Immature natural killer cell (primary cell): ENCODE results near the gene MEIS3. TPM values are rescaled to one million over a fixed set of nuclear protein-coding genes. Genes with fewer than 3 reads are reported as not detected.
A peak's percentile ranks its signal among the peaks of the same experiment; 100 is the strongest.
"Not testable (repeated sequence)": the region's sequence is repeated elsewhere in the genome, so short reads cannot be mapped to it uniquely, and the experiment has no call there.

Experiments
- DNase-seq, 3 donors: peaks; one replicate each; pipeline ENCODE4 v3.0.0; 2022; ENCODE audit warnings: mixed read lengths in 1 of 3
- H3K27ac Mint-ChIP-seq, 6 donors: one replicate each; pipeline ENCODE4 v1.8.0; 2020; ENCODE audit warnings: mixed read lengths in 6 of 6, mild to moderate bottlenecking in 5 of 6, inconsistent platforms in 4 of 6, moderate library complexity in 3 of 6
- H3K27me3 Mint-ChIP-seq, 3 donors: one replicate each; pipeline ENCODE4 v1.8.0; 2020 to 2021; ENCODE audit warnings: low read depth in 3 of 3, mild to moderate bottlenecking in 3 of 3, mixed read lengths in 3 of 3, moderate library complexity in 3 of 3, inconsistent platforms in 1 of 3
- H3K36me3 Mint-ChIP-seq, 3 donors: one replicate each; pipeline ENCODE4 v1.8.0; 2020; ENCODE audit warnings: mixed read lengths in 3 of 3, inconsistent platforms in 2 of 3, mild to moderate bottlenecking in 2 of 3
- H3K4me1 Mint-ChIP-seq, 2 donors: one replicate each; pipeline ENCODE4 v1.8.0; 2020; ENCODE audit warnings: inconsistent platforms in 2 of 2, mild to moderate bottlenecking in 2 of 2, mixed read lengths in 2 of 2, moderate library complexity in 1 of 2
- H3K4me3 Mint-ChIP-seq, 5 donors: one replicate each; pipeline ENCODE4 v1.8.0; 2020; ENCODE audit warnings: mild to moderate bottlenecking in 5 of 5, mixed read lengths in 5 of 5, inconsistent platforms in 3 of 5, moderate library complexity in 3 of 5
- H3K9me3 Mint-ChIP-seq, 6 donors: one replicate each; pipeline ENCODE4 v1.8.0; 2020; ENCODE audit warnings: mild to moderate bottlenecking in 6 of 6, mixed read lengths in 6 of 6, inconsistent platforms in 4 of 6, moderate library complexity in 3 of 6
- polyA plus RNA-seq, 3 donors: library from polyadenylated mRNA; unstranded; fragments of 300-500 nt; fragmentation: Illumina TruSeq; gene quantifications; one replicate each; pipeline ENCODE4 v1.2.3, GENCODE V29; 2021

The MEIS3 gene
- polyA plus RNA-seq, 3 donors from 2014 or later: not detected

DNA sequence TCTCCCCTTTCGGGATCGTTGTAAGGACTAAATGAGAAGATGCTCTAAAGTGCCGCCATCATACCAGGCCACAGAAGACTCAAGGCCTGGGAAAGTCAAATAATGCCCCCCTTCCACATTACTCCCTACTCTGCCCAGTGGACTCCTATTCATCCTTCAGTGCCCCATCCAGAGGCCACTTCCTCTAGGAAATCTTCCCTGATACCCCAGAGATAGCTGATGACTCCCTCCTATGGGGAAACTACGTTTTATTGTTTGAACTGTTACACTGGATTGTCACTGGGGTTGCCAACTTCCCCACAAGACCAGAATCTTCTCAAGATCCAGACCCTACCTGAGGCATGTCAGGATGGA is 14.2 kb downstream of the MEIS3 start:
- no peak overlapping the region for H3K27ac Mint-ChIP-seq
- peaks cover 9 to 27% (median 9%) of the 10 kb centered on the region in 3 donors for H3K27me3 Mint-ChIP-seq
- no peaks in the 10 kb centered on the region for H3K4me1 Mint-ChIP-seq
- no peaks in the 10 kb centered on the region for H3K9me3 Mint-ChIP-seq
- no peak for DNase-seq
- peaks cover 0 to 4% (median 0%) of the 10 kb centered on the region in 3 donors for H3K36me3 Mint-ChIP-seq
- no peak overlapping the region for H3K4me3 Mint-ChIP-seq

- Mint-ChIP-seq H3K4me3 (no peak overlapping the region), H3K27me3 (peaks cover 9 to 27% (median 9%) of the 10 kb centered on the region in 3 donors), H3K4me1 (no peaks in the 10 kb centered on the region), H3K9me3 (no peaks in the 10 kb centered on the region), H3K36me3 (peaks cover 0 to 4% (median 0%) of the 10 kb centered on the region in 3 donors), H3K27ac (no peak overlapping the region)
- DNase-seq: no peak
Measured at GRCh38 chr19:47404334-47405196, 14.8 kb downstream of the MEIS3 start.

DNA sequence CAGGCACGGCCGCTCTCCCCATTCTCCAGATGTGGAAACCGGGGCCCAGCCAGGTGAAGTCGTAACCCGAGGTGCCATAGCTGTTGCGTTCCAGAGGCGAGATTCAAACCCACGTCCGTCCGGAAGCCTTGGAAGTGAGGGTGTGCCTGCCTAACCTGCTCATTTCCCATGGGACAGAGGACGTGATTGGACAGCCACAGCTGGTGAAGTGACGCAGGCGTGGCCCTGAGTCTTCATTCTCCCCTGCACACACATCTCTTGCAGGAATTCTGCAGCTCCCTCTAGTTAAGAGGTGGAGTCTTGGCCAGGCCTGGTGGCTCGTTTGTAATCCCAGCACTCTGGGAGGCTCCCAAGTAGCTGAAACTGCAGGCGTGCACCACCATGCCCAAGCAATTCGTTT is 16.8 kb downstream of the MEIS3 start:
- Mint-ChIP-seq H3K27me3 (peaks cover 6 to 19% (median 9%) of the 10 kb centered on the region in 3 donors), H3K4me3 (no peak overlapping the region), H3K36me3 (no peaks in the 10 kb centered on the region), H3K9me3 (no peaks in the 10 kb centered on the region), H3K27ac (no peak overlapping the region), H3K4me1 (no peaks in the 10 kb centered on the region)
- no peak for DNase-seq

DNA sequence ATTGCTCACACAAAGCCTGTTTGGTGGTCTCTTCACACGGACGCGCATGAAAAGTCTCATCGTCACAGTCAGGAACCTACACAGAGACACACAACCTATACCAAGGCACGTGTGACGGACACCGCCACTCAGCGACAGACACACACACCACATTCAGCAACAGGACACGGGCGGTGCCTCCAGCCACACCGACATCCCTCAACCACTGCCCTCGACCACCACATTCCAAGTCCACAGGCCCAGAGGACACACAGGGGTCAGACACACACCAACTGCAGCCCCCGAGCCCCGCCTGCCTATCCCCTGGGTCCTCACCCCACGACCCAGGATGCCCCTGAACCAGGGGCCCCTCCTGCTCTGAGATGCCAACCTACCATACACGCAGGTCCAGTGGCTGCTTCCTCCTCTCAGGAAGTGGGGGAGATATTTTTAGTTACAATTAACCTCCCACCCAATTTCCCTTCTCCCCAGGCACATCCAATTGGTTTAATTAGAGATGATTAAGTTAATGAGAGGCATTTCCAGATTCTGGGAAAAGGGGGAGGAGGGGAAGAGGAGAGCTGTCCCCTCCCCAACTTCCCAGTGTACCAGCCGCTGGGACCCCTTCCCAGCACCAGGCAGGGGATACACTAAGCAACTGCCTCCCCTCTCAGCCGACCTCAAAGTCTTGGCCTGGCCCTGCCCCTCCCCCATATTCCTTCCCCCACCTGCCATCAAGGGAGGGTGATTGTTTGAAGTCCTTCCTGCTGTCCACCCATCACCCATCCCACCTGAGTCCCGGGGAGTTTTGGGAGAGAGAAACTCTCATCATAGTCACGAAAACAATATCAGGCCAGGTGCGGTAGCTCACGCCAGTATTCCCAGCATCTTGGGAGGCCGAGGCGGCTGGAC is 20.4 kb downstream of the MEIS3 start:
- Mint-ChIP-seq H3K9me3 (peaks cover 0 to 1% (median 0%) of the 10 kb centered on the region in 6 donors), H3K4me3 (no peak overlapping the region), H3K4me1 (no peaks in the 10 kb centered on the region), H3K27ac (no peak overlapping the region), H3K36me3 (no peaks in the 10 kb centered on the region), H3K27me3 (peaks cover 2 to 8% (median 4%) of the 10 kb centered on the region in 3 donors)
- no peak for DNase-seq

GRCh38 chr19:47391510-47392223 is 27.7 kb downstream of the MEIS3 start:
- no peak overlapping the region for H3K4me3 Mint-ChIP-seq
- peak overlapping the region in 1 of 6 donors; percentile 46 for H3K27ac Mint-ChIP-seq
- peaks cover 16 to 24% of the 10 kb centered on the region in 2 donors for H3K4me1 Mint-ChIP-seq
- H3K27me3 Mint-ChIP-seq: peaks cover 0 to 9% (median 9%) of the 10 kb centered on the region in 3 donors
- DNase-seq: peak; percentile 76 to 83 (median 78)
- H3K36me3 Mint-ChIP-seq: no peaks in the 10 kb centered on the region
- H3K9me3 Mint-ChIP-seq: peaks cover 0 to 1% (median 0%) of the 10 kb centered on the region in 6 donors

DNA sequence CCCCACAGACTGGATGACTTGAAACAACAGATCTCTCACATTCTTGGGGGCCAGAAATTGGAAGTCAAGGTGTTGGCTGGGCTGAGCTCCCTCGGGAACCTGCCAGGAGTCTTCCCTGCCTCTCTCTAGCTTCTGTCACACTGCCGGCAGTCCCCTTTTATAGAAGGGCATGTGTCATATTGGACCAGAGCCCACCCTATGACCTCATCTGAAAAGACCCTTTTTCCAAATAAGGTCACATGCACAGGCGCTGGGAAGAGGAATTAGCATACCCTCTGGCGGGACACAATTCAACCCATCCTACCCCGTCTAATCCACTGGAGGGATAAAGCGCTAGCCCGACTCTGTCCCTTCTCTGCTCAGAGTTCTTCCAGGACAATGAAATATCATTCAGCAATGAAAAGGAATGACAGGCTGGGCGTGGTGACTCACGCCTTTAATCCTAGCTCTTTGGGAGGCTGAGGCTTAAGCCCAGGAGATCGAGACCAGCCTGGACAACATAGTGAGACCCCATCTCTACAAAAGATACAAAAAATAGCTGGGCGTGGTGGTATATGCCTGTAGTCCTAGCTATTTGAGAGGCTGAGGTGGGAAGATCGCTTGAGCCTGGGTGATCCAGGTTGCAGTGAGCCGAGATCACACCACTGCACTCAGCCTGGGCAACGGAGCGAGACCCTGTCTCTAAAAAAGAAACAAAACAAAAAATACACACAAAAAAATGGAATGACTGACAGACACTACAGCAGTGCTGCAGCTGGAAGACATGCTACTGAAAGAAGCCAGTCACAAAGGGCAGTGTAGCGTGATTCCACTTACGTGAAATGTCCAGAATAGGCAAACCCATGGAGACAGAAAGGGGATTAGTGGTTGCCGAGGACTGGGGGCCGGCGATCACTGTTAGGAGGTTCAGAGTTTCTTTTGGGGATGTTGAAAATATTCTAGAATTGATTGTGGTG is 28.5 kb downstream of the MEIS3 start:
- no peaks in the 10 kb centered on the region for H3K36me3 Mint-ChIP-seq
- peaks cover 0 to 1% (median 0%) of the 10 kb centered on the region in 6 donors for H3K9me3 Mint-ChIP-seq
- H3K27me3 Mint-ChIP-seq: peaks cover 0 to 10% (median 9%) of the 10 kb centered on the region in 3 donors
- peaks cover 16 to 24% of the 10 kb centered on the region in 2 donors for H3K4me1 Mint-ChIP-seq
- peak overlapping the region in 1 of 6 donors; percentile 46 for H3K27ac Mint-ChIP-seq
- no peak overlapping the region for H3K4me3 Mint-ChIP-seq
- DNase-seq: no peak

DNA sequence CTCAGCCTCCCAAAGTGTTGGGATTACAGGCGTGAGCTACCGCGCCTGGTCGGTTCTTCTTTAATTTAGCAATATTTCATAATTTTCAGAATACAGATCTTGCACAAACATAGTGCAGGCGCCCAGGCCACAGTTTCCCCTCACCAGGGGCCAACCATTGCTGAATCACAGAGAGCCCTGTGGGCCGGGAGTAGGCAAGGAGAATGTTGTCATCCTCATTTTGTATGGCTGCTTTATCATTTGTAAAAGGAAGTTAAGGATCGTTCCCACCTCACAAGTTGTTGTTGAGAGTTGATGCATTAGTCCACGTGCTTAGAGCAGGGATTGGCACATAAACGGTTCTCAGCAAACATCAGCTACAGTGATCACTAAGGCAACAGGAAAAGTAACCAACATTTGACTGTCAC is 30.2 kb downstream of the MEIS3 start:
- no peak for DNase-seq
- peak overlapping the region in 1 of 5 donors; percentile 44 for H3K4me3 Mint-ChIP-seq
- no peaks in the 10 kb centered on the region for H3K36me3 Mint-ChIP-seq
- no peaks in the 10 kb centered on the region for H3K9me3 Mint-ChIP-seq
- peaks cover 0 to 16% (median 10%) of the 10 kb centered on the region in 3 donors for H3K27me3 Mint-ChIP-seq
- H3K27ac Mint-ChIP-seq: peak overlapping the region in 1 of 6 donors; percentile 30
- H3K4me1 Mint-ChIP-seq: peaks cover 16 to 24% of the 10 kb centered on the region in 2 donors

DNA sequence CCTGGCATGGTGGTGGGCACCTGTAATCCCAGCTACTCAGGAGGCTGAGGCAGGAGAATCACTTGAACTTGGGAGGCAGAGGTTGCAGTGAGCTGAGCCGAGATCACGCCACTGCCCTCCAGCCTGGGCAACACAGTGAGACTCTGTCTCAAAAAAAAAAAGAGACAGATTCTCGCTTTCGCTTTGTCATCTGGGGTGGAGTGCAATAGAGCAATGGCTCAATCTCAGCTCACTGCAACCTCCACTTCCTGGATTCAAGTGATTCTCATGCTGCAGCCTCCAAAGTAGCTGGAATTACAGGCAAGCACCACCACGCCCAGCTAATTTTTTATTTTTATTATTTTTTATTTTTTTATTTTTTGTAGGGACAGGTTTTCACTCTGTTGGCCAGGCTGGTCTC is 30.6 kb downstream of the MEIS3 start:
- Mint-ChIP-seq H3K27ac (peak overlapping the region in 2 of 6 donors; percentile 57 to 58), H3K4me1 (peaks cover 17 to 27% of the 10 kb centered on the region in 2 donors), H3K4me3 (peak overlapping the region in 3 of 5 donors; percentile 25 to 67 (median 30)), H3K27me3 (peaks cover under 1 to 12% (median 10%) of the 10 kb centered on the region in 3 donors)
- peak in 1 of 3 donors; percentile 24 for DNase-seq
- not testable (repeated sequence) for H3K36me3 Mint-ChIP-seq, H3K9me3 Mint-ChIP-seq

DNA sequence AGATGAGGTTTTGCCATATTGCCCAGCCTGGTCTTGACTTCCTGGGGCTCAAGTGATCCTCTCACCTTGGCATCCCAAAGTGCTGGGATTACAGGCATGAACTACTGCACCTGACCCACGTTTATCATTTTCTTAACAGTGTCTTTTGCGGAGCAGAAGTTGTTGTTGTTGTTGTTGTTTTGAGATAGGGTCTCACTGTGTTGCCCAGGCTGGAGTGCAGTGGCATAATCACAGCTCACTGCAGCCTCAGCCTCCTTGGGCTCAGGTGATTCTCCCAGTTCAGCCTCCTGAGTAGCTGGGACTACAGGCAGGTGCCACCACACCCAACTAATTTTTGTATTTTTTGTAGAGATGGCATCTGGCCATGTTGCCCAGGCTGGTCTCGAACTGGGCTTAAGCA is 31.7 kb downstream of the MEIS3 start:
- H3K27ac Mint-ChIP-seq: peak overlapping the region in 1 of 6 donors; percentile 28
- H3K27me3 Mint-ChIP-seq: peaks cover 2 to 14% (median 7%) of the 10 kb centered on the region in 3 donors
- peaks cover 26 to 38% of the 10 kb centered on the region in 2 donors for H3K4me1 Mint-ChIP-seq
- not testable (repeated sequence) for DNase-seq, H3K9me3 Mint-ChIP-seq, H3K4me3 Mint-ChIP-seq, H3K36me3 Mint-ChIP-seq

- H3K36me3 Mint-ChIP-seq, H3K27ac Mint-ChIP-seq, H3K4me3 Mint-ChIP-seq, H3K9me3 Mint-ChIP-seq, DNase-seq: not testable (repeated sequence)
- Mint-ChIP-seq H3K4me1 (peaks cover 35 to 48% of the 10 kb centered on the region in 2 donors), H3K27me3 (peaks cover 2 to 14% (median 9%) of the 10 kb centered on the region in 3 donors)
Measured at GRCh38 chr19:47386582-47386981, 32.7 kb downstream of the MEIS3 start.

DNA sequence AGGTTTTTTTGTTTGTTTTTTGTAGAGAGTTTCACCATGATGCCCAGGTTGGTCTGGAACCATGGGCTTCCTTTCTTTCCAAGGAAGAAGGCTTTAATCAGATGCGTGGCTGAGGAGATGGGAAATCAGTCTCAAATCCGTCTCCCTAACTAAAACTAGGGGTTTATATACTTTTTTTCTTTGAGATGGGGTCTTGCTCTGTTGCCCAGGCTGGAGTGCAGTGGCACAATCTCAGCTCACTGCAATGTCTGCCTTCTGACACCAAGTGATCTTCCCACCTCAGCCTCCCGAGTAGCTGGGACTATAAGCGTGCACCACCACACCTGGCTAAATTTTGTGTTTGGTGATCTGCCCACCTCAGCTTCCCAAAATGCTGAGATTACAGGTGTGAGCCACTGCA is 34.8 kb downstream of the MEIS3 start:
- H3K4me1 Mint-ChIP-seq: peaks cover 44 to 58% of the 10 kb centered on the region in 2 donors
- H3K27me3 Mint-ChIP-seq: peaks cover 2 to 11% (median 8%) of the 10 kb centered on the region in 3 donors
- DNase-seq, H3K9me3 Mint-ChIP-seq, H3K4me3 Mint-ChIP-seq, H3K27ac Mint-ChIP-seq: not testable (repeated sequence)
- peaks cover 6 to 20% (median 6%) of the 10 kb centered on the region in 3 donors for H3K36me3 Mint-ChIP-seq

DNA sequence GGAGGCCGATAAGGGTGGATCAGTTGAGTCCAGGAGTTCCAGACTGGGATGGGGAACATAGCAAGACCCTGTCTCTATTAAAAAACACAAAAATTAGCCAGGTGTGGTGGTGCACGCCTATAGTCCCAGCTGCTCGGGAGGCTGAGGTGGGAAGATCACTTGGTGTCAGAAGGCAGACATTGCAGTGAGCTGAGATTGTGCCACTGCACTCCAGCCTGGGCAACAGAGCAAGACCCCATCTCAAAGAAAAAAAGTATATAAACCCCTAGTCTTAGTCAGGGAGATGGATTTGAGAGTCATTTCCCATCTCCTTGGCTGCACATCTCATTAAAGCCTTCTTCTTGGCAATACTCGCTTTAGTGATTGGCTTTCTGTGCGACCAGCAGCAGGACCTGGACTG is 35.4 kb downstream of the MEIS3 start:
- not testable (repeated sequence) for H3K4me3 Mint-ChIP-seq, DNase-seq, H3K9me3 Mint-ChIP-seq
- Mint-ChIP-seq H3K27me3 (peaks cover 3 to 11% (median 5%) of the 10 kb centered on the region in 3 donors), H3K4me1 (peaks cover 38 to 53% of the 10 kb centered on the region in 2 donors), H3K36me3 (peaks cover 6 to 20% (median 6%) of the 10 kb centered on the region in 3 donors), H3K27ac (peak overlapping the region in 5 of 6 donors; percentile 37 to 79 (median 47))
